Mesothelial cell of epicardium (in vitro differentiated cells): ENCODE data around the gene SERINC4. TPM values are rescaled to one million over a fixed set of nuclear protein-coding genes. Genes with fewer than 3 reads are reported as not detected.

Source experiments
- DNase-seq, 2 experiments: peaks; one replicate each; pipeline ENCODE4 v3.0.0; 2021; ENCODE audit warnings: low spot score in 2 of 2; ENCODE audit not compliant: unreplicated experiment in 2 of 2
- H3K27ac Mint-ChIP-seq: 2 replicates; pipeline ENCODE4 v1.8.0; 2021; ENCODE audit warnings: mixed read lengths
- H3K27me3 Mint-ChIP-seq: 2 replicates; pipeline ENCODE4 v1.8.0; 2021; ENCODE audit warnings: low read depth, mixed read lengths
- H3K36me3 Mint-ChIP-seq: 2 replicates; pipeline ENCODE4 v1.8.0; 2021; ENCODE audit warnings: mixed read lengths
- H3K4me1 Mint-ChIP-seq: 2 replicates; pipeline ENCODE4 v1.8.0; 2021; ENCODE audit warnings: mixed read lengths
- H3K4me3 Mint-ChIP-seq: 2 replicates; pipeline ENCODE4 v1.8.0; 2021; ENCODE audit warnings: mild to moderate bottlenecking, moderate library complexity, mixed read lengths
- H3K9me3 Mint-ChIP-seq: 2 replicates; pipeline ENCODE4 v1.8.0; 2021; ENCODE audit warnings: mixed read lengths
- CTCF ChIP-seq: fragments of 200-600 bp; sonication (generic); IDR thresholded peaks from one replicate; pipeline ENCODE4 v1.5.0; 2021; ENCODE audit warnings: antibody characterized with exemption; ENCODE audit not compliant: unreplicated experiment
- total RNA-seq: library from RNA; stranded (reverse); gene quantifications from 3 replicates; pipeline ENCODE4 v1.2.1, GENCODE V29; 2021

Gene SERINC4
- total RNA-seq, 1 donor from 2014 or later = 0.20 TPM

- Mint-ChIP-seq H3K36me3 (peaks cover 20% of the 10 kb centered on the region), H3K27me3 (no peaks in the 10 kb centered on the region), H3K4me3 (peak overlapping the region; percentile 99), H3K27ac (peak overlapping the region; percentile 99), H3K4me1 (peaks cover 23% of the 10 kb centered on the region), H3K9me3 (no peaks in the 10 kb centered on the region)
- no peak for TF ChIP-seq CTCF
- no peak for DNase-seq
Measured at GRCh38 chr15:43792761-43793476, 7.1 kb downstream of the SERINC4 start.

GRCh38 chr15:43791993-43792760 is 7.8 kb downstream of the SERINC4 start, which contains the start of gene SERF2:
TSS of gene SERF2 (plus strand) at chr15:43792320. CDS start at chr15:43792377, 57 bp downstream.
- Mint-ChIP-seq H3K27ac (peak within 1 kb of the TSS; percentile 99), H3K4me1 (peaks cover 23% of the 10 kb centered on the region), H3K27me3 (no peaks in the 10 kb centered on the region), H3K9me3 (no peaks in the 10 kb centered on the region), H3K36me3 (peaks cover 20% of the 10 kb centered on the region), H3K4me3 (peak within 1 kb of the TSS; percentile 99)
- DNase-seq = peak; percentile 99
- no peak for TF ChIP-seq CTCF

GRCh38 chr15:43789409-43789808 is 10.6 kb downstream of the SERINC4 start:
- Mint-ChIP-seq H3K36me3 (peaks cover 5% of the 10 kb centered on the region), H3K4me3 (no peak overlapping the region), H3K27me3 (no peaks in the 10 kb centered on the region), H3K9me3 (no peaks in the 10 kb centered on the region), H3K4me1 (peaks cover 19% of the 10 kb centered on the region), H3K27ac (no peak overlapping the region)
- no peak for TF ChIP-seq CTCF
- no peak for DNase-seq

GRCh38 chr15:43779016-43779415 is 21.0 kb downstream of the SERINC4 start:
- Mint-ChIP-seq H3K36me3 (no peaks in the 10 kb centered on the region), H3K27ac (no peak overlapping the region), H3K4me1 (peaks cover 9% of the 10 kb centered on the region), H3K9me3 (no peaks in the 10 kb centered on the region), H3K27me3 (peaks cover 6% of the 10 kb centered on the region), H3K4me3 (no peak overlapping the region)
- DNase-seq = no peak
- no peak for TF ChIP-seq CTCF

- Mint-ChIP-seq H3K27me3 (peaks cover 6% of the 10 kb centered on the region), H3K4me3 (peak overlapping the region; percentile 78), H3K4me1 (peaks cover 9% of the 10 kb centered on the region), H3K27ac (no peak overlapping the region), H3K9me3 (no peaks in the 10 kb centered on the region), H3K36me3 (peaks cover 4% of the 10 kb centered on the region)
- peak; percentile 42 for TF ChIP-seq CTCF
- DNase-seq = peak in 1 of 2 experiments; percentile 57
Measured at GRCh38 chr15:43777267-43777914, 22.6 kb downstream of the SERINC4 start.
